ENCODE results near the gene SLC25A12.
"Not testable (repeated sequence)": the region's sequence is repeated elsewhere in the genome, so short reads cannot be mapped to it uniquely, and the experiment has no call there.

The SLC25A12 gene

GRCh38 chr2:171762879-171763573 is 131.0 kb downstream of the SLC25A12 start:
- no peak overlapping the region for H3K4me3 ChIP-seq (ENCODE audit: low read depth, low read length)
- TF ChIP-seq CTCF (IDR thresholded peaks at IDR 0.05; ENCODE audit: control insufficient read depth, extremely low read depth, insufficient read depth): no peak
- DNase-seq (ENCODE audit: low read depth): peak; percentile 47

GRCh38 chr2:171761176-171761575 is 132.9 kb downstream of the SLC25A12 start:
- not testable (repeated sequence) for DNase-seq (ENCODE audit: low read depth); H3K4me3 ChIP-seq (ENCODE audit: low read depth, low read length)

GRCh38 chr2:171758762-171759161 is 135.3 kb downstream of the SLC25A12 start:
- DNase-seq (ENCODE audit: low read depth); H3K4me3 ChIP-seq (ENCODE audit: low read depth, low read length): not testable (repeated sequence)

- TF ChIP-seq CTCF (IDR thresholded peaks at IDR 0.05; ENCODE audit: control insufficient read depth, extremely low read depth, insufficient read depth): no peak
- H3K4me3 ChIP-seq (ENCODE audit: low read depth, low read length): no peak overlapping the region
- DNase-seq (ENCODE audit: low read depth): no peak
These were observed 139.6 kb downstream of the SLC25A12 start for GRCh38 chr2:171754254-171754939.

- H3K4me3 ChIP-seq (ENCODE audit: low read depth, low read length): no peak overlapping the region
- DNase-seq (ENCODE audit: low read depth): no peak
- no peak for TF ChIP-seq CTCF (IDR thresholded peaks at IDR 0.05; ENCODE audit: control insufficient read depth, extremely low read depth, insufficient read depth)
These were observed 146.7 kb downstream of the SLC25A12 start for GRCh38 chr2:171747371-171747770.

- no peak for TF ChIP-seq CTCF (IDR thresholded peaks at IDR 0.05; ENCODE audit: control insufficient read depth, extremely low read depth, insufficient read depth)
- H3K4me3 ChIP-seq (ENCODE audit: low read depth, low read length): no peak overlapping the region
- DNase-seq (ENCODE audit: low read depth): no peak
These were observed 148.2 kb downstream of the SLC25A12 start for GRCh38 chr2:171745806-171746205.

- no peak for TF ChIP-seq CTCF (IDR thresholded peaks at IDR 0.05; ENCODE audit: control insufficient read depth, extremely low read depth, insufficient read depth)
- no peak for DNase-seq (ENCODE audit: low read depth)
- no peak overlapping the region for H3K4me3 ChIP-seq (ENCODE audit: low read depth, low read length)
These were observed 148.9 kb downstream of the SLC25A12 start for GRCh38 chr2:171745141-171745540.

- DNase-seq (ENCODE audit: low read depth): no peak
- H3K4me3 ChIP-seq (ENCODE audit: low read depth, low read length): no peak overlapping the region
- TF ChIP-seq CTCF (IDR thresholded peaks at IDR 0.05; ENCODE audit: control insufficient read depth, extremely low read depth, insufficient read depth): no peak
These were observed 151.3 kb downstream of the SLC25A12 start for GRCh38 chr2:171742760-171743159.

Data from LNCaP clone FGC (cell line).